ENCODE results near the gene MANEA. TPM values are rescaled to one million over a fixed set of nuclear protein-coding genes. Genes with fewer than 3 reads are reported as not detected.
"Not testable (repeated sequence)": the region's sequence is repeated elsewhere in the genome, so short reads cannot be mapped to it uniquely, and the experiment has no call there.

MANEA gene
- polyA plus RNA-seq, 2 donors = 2.0 to 2.8 TPM

- H3K4me1 ChIP-seq (ENCODE audit: control insufficient read depth in 2 of 2, insufficient read depth in 2 of 2, low read length in 1 of 2) = no peaks in the 10 kb centered on the region
- H3K27me3 ChIP-seq (ENCODE audit: control insufficient read depth in 1 of 2, insufficient read depth in 2 of 2, low read length in 2 of 2) = no peaks in the 10 kb centered on the region
- H3K4me3 ChIP-seq (ENCODE audit: low read depth in 1 of 2, low read length in 2 of 2) = no peak overlapping the region
- H3K36me3 ChIP-seq (ENCODE audit: control insufficient read depth in 2 of 2, insufficient read depth in 2 of 2, low read length in 1 of 2) = no peaks in the 10 kb centered on the region
- no peaks in the 10 kb centered on the region for H3K9me3 ChIP-seq (ENCODE audit: control insufficient read depth in 2 of 2, insufficient read depth in 1 of 2, low read depth in 1 of 2, low read length in 1 of 2)
- WGBS, 2 donors = 84 to 87% methylated on average over 3 of the region's 3 CpGs
- H3K27ac ChIP-seq (ENCODE audit: low read depth in 2 of 2, low read length in 1 of 2) = no peak overlapping the region
Measured at GRCh38 chr6:95548188-95548786, 29.0 kb upstream of the MANEA start.

- Histone ChIP-seq H3K27ac (ENCODE audit: low read depth in 2 of 2, low read length in 1 of 2) (no peak overlapping the region), H3K4me3 (ENCODE audit: low read depth in 1 of 2, low read length in 2 of 2) (no peak overlapping the region), H3K4me1 (ENCODE audit: control insufficient read depth in 2 of 2, insufficient read depth in 2 of 2, low read length in 1 of 2) (no peaks in the 10 kb centered on the region), H3K9me3 (ENCODE audit: control insufficient read depth in 2 of 2, insufficient read depth in 1 of 2, low read depth in 1 of 2, low read length in 1 of 2) (no peaks in the 10 kb centered on the region), H3K27me3 (ENCODE audit: control insufficient read depth in 1 of 2, insufficient read depth in 2 of 2, low read length in 2 of 2) (no peaks in the 10 kb centered on the region), H3K36me3 (ENCODE audit: control insufficient read depth in 2 of 2, insufficient read depth in 2 of 2, low read length in 1 of 2) (no peaks in the 10 kb centered on the region)
- 90 to 94% methylated on average over 5 of the region's 5 CpGs for WGBS, 2 donors
Measured at GRCh38 chr6:95551678-95552324, 25.5 kb upstream of the MANEA start.

- H3K4me1 ChIP-seq (ENCODE audit: control insufficient read depth in 2 of 2, insufficient read depth in 2 of 2, low read length in 1 of 2) = no peaks in the 10 kb centered on the region
- H3K4me3 ChIP-seq (ENCODE audit: low read depth in 1 of 2, low read length in 2 of 2) = no peak overlapping the region
- WGBS, 2 donors = 70 to 71% methylated on average over 1 of the region's 1 CpG
- H3K27ac ChIP-seq (ENCODE audit: low read depth in 2 of 2, low read length in 1 of 2) = no peak overlapping the region
- no peaks in the 10 kb centered on the region for H3K27me3 ChIP-seq (ENCODE audit: control insufficient read depth in 1 of 2, insufficient read depth in 2 of 2, low read length in 2 of 2)
- no peaks in the 10 kb centered on the region for H3K9me3 ChIP-seq (ENCODE audit: control insufficient read depth in 2 of 2, insufficient read depth in 1 of 2, low read depth in 1 of 2, low read length in 1 of 2)
- H3K36me3 ChIP-seq (ENCODE audit: control insufficient read depth in 2 of 2, insufficient read depth in 2 of 2, low read length in 1 of 2) = no peaks in the 10 kb centered on the region
Measured at GRCh38 chr6:95553880-95554279, 23.5 kb upstream of the MANEA start.

GRCh38 chr6:95560956-95561355 is 16.4 kb upstream of the MANEA start:
- not testable (repeated sequence) for H3K27me3 ChIP-seq (ENCODE audit: control insufficient read depth in 1 of 2, insufficient read depth in 2 of 2, low read length in 2 of 2); H3K36me3 ChIP-seq (ENCODE audit: control insufficient read depth in 2 of 2, insufficient read depth in 2 of 2, low read length in 1 of 2); H3K4me1 ChIP-seq (ENCODE audit: control insufficient read depth in 2 of 2, insufficient read depth in 2 of 2, low read length in 1 of 2); H3K9me3 ChIP-seq (ENCODE audit: control insufficient read depth in 2 of 2, insufficient read depth in 1 of 2, low read depth in 1 of 2, low read length in 1 of 2); H3K4me3 ChIP-seq (ENCODE audit: low read depth in 1 of 2, low read length in 2 of 2); H3K27ac ChIP-seq (ENCODE audit: low read depth in 2 of 2, low read length in 1 of 2)
- WGBS, 2 donors = 51 to 63% methylated on average over 5 of the region's 5 CpGs

- H3K9me3 ChIP-seq (ENCODE audit: control insufficient read depth in 2 of 2, insufficient read depth in 1 of 2, low read depth in 1 of 2, low read length in 1 of 2) = no peaks in the 10 kb centered on the region
- no peaks in the 10 kb centered on the region for H3K27me3 ChIP-seq (ENCODE audit: control insufficient read depth in 1 of 2, insufficient read depth in 2 of 2, low read length in 2 of 2)
- no peak overlapping the region for H3K4me3 ChIP-seq (ENCODE audit: low read depth in 1 of 2, low read length in 2 of 2)
- no peaks in the 10 kb centered on the region for H3K36me3 ChIP-seq (ENCODE audit: control insufficient read depth in 2 of 2, insufficient read depth in 2 of 2, low read length in 1 of 2)
- H3K4me1 ChIP-seq (ENCODE audit: control insufficient read depth in 2 of 2, insufficient read depth in 2 of 2, low read length in 1 of 2) = peaks cover 0 to 2% of the 10 kb centered on the region in 2 donors
- 85 to 89% methylated on average over 5 of the region's 5 CpGs for WGBS, 2 donors
- no peak overlapping the region for H3K27ac ChIP-seq (ENCODE audit: low read depth in 2 of 2, low read length in 1 of 2)
Measured at GRCh38 chr6:95569560-95569959, 7.8 kb upstream of the MANEA start.

- H3K27me3 ChIP-seq (ENCODE audit: control insufficient read depth in 1 of 2, insufficient read depth in 2 of 2, low read length in 2 of 2) = no peaks in the 10 kb centered on the region
- H3K4me1 ChIP-seq (ENCODE audit: control insufficient read depth in 2 of 2, insufficient read depth in 2 of 2, low read length in 1 of 2) = peaks cover 0 to 2% of the 10 kb centered on the region in 2 donors
- no peaks in the 10 kb centered on the region for H3K36me3 ChIP-seq (ENCODE audit: control insufficient read depth in 2 of 2, insufficient read depth in 2 of 2, low read length in 1 of 2)
- H3K4me3 ChIP-seq (ENCODE audit: low read depth in 1 of 2, low read length in 2 of 2) = no peak overlapping the region
- no peaks in the 10 kb centered on the region for H3K9me3 ChIP-seq (ENCODE audit: control insufficient read depth in 2 of 2, insufficient read depth in 1 of 2, low read depth in 1 of 2, low read length in 1 of 2)
- no peak overlapping the region for H3K27ac ChIP-seq (ENCODE audit: low read depth in 2 of 2, low read length in 1 of 2)
- WGBS, 2 donors = 79 to 85% methylated on average over 2 of the region's 2 CpGs
Measured at GRCh38 chr6:95572098-95572497, 5.2 kb upstream of the MANEA start.

GRCh38 chr6:95574811-95575210 is 2.5 kb upstream of the MANEA start:
- no peaks in the 10 kb centered on the region for H3K27me3 ChIP-seq (ENCODE audit: control insufficient read depth in 1 of 2, insufficient read depth in 2 of 2, low read length in 2 of 2)
- no peaks in the 10 kb centered on the region for H3K9me3 ChIP-seq (ENCODE audit: control insufficient read depth in 2 of 2, insufficient read depth in 1 of 2, low read depth in 1 of 2, low read length in 1 of 2)
- H3K4me1 ChIP-seq (ENCODE audit: control insufficient read depth in 2 of 2, insufficient read depth in 2 of 2, low read length in 1 of 2) = peaks cover 0 to 2% of the 10 kb centered on the region in 2 donors
- no peak overlapping the region for H3K27ac ChIP-seq (ENCODE audit: low read depth in 2 of 2, low read length in 1 of 2)
- no peaks in the 10 kb centered on the region for H3K36me3 ChIP-seq (ENCODE audit: control insufficient read depth in 2 of 2, insufficient read depth in 2 of 2, low read length in 1 of 2)
- H3K4me3 ChIP-seq (ENCODE audit: low read depth in 1 of 2, low read length in 2 of 2) = no peak overlapping the region

GRCh38 chr6:95576218-95576997 is 927 bp upstream of the MANEA start:
- WGBS, 2 donors = 6% methylated on average over 5 of the region's 5 CpGs
- peak overlapping the region in 1 of 2 donors; percentile 91 for H3K27ac ChIP-seq (ENCODE audit: low read depth in 2 of 2, low read length in 1 of 2)
- H3K27me3 ChIP-seq (ENCODE audit: control insufficient read depth in 1 of 2, insufficient read depth in 2 of 2, low read length in 2 of 2) = no peaks in the 10 kb centered on the region
- H3K4me1 ChIP-seq (ENCODE audit: control insufficient read depth in 2 of 2, insufficient read depth in 2 of 2, low read length in 1 of 2) = peaks cover 0 to 2% of the 10 kb centered on the region in 2 donors
- no peaks in the 10 kb centered on the region for H3K9me3 ChIP-seq (ENCODE audit: control insufficient read depth in 2 of 2, insufficient read depth in 1 of 2, low read depth in 1 of 2, low read length in 1 of 2)
- H3K4me3 ChIP-seq (ENCODE audit: low read depth in 1 of 2, low read length in 2 of 2) = peak overlapping the region in 1 of 2 donors; percentile 95
- no peaks in the 10 kb centered on the region for H3K36me3 ChIP-seq (ENCODE audit: control insufficient read depth in 2 of 2, insufficient read depth in 2 of 2, low read length in 1 of 2)

GRCh38 chr6:95576998-95577303 is 384 bp upstream of the MANEA start:
- Histone ChIP-seq H3K9me3 (ENCODE audit: control insufficient read depth in 2 of 2, insufficient read depth in 1 of 2, low read depth in 1 of 2, low read length in 1 of 2) (no peaks in the 10 kb centered on the region), H3K4me1 (ENCODE audit: control insufficient read depth in 2 of 2, insufficient read depth in 2 of 2, low read length in 1 of 2) (peaks cover 0 to 2% of the 10 kb centered on the region in 2 donors), H3K27ac (ENCODE audit: low read depth in 2 of 2, low read length in 1 of 2) (peak overlapping the region; percentile 91 to 99), H3K4me3 (ENCODE audit: low read depth in 1 of 2, low read length in 2 of 2) (peak overlapping the region; percentile 66 to 95), H3K36me3 (ENCODE audit: control insufficient read depth in 2 of 2, insufficient read depth in 2 of 2, low read length in 1 of 2) (no peaks in the 10 kb centered on the region), H3K27me3 (ENCODE audit: control insufficient read depth in 1 of 2, insufficient read depth in 2 of 2, low read length in 2 of 2) (no peaks in the 10 kb centered on the region)
- WGBS, 2 donors = 0 to 1% methylated on average over 3 of the region's 3 CpGs

GRCh38 chr6:95578106-95578410 is 723 bp downstream of the MANEA start:
- no peaks in the 10 kb centered on the region for H3K27me3 ChIP-seq (ENCODE audit: control insufficient read depth in 1 of 2, insufficient read depth in 2 of 2, low read length in 2 of 2)
- peak overlapping the region; percentile 91 to 99 for H3K27ac ChIP-seq (ENCODE audit: low read depth in 2 of 2, low read length in 1 of 2)
- no peaks in the 10 kb centered on the region for H3K36me3 ChIP-seq (ENCODE audit: control insufficient read depth in 2 of 2, insufficient read depth in 2 of 2, low read length in 1 of 2)
- peak overlapping the region; percentile 66 to 95 for H3K4me3 ChIP-seq (ENCODE audit: low read depth in 1 of 2, low read length in 2 of 2)
- no peaks in the 10 kb centered on the region for H3K4me1 ChIP-seq (ENCODE audit: control insufficient read depth in 2 of 2, insufficient read depth in 2 of 2, low read length in 1 of 2)
- 2% methylated on average over 10 of the region's 10 CpGs for WGBS, 2 donors
- H3K9me3 ChIP-seq (ENCODE audit: control insufficient read depth in 2 of 2, insufficient read depth in 1 of 2, low read depth in 1 of 2, low read length in 1 of 2) = no peaks in the 10 kb centered on the region
